ENCODE data around the gene NCEH1. TPM values are rescaled to one million over a fixed set of nuclear protein-coding genes. Genes with fewer than 3 reads are reported as not detected.
"Not testable (repeated sequence)": the region's sequence is repeated elsewhere in the genome, so short reads cannot be mapped to it uniquely, and the experiment has no call there.

Gene NCEH1
- 5.7 and 21.1 TPM in 2 replicates for total RNA-seq (ENCODE audit: low replicate concordance)

GRCh38 chr3:172710664-172711453, at the start of gene NCEH1:
Gene NCEH1, minus strand, starts transcription at chr3:172711067. Its CDS starts 83 bp downstream, at chr3:172710984.
- peak; percentile 78 for TF ChIP-seq CTCF (IDR thresholded peaks at IDR 0.05; ENCODE audit: insufficient read depth, low read length)

GRCh38 chr3:172760416-172760815, 49.5 kb upstream of the NCEH1 start:
- DNase-seq (ENCODE audit: low read depth); H3K4me3 ChIP-seq (ENCODE audit: low read depth, low read length): not testable (repeated sequence)

More at GRCh38 chr3:172710664-172711453, at the start of gene NCEH1:
- H3K4me3 ChIP-seq (ENCODE audit: low read depth, low read length) = peak within 1 kb of the TSS; percentile 98
- peak; percentile 98 for DNase-seq (ENCODE audit: low read depth)

GRCh38 chr3:172753125-172753524, 42.3 kb upstream of the NCEH1 start:
- no peak for TF ChIP-seq CTCF (IDR thresholded peaks at IDR 0.05; ENCODE audit: insufficient read depth, low read length)

GRCh38 chr3:172752651-172753050, 41.8 kb upstream of the NCEH1 start:
- H3K4me3 ChIP-seq (ENCODE audit: low read depth, low read length) = no peak overlapping the region
- no peak for DNase-seq (ENCODE audit: low read depth)
- no peak for TF ChIP-seq CTCF (IDR thresholded peaks at IDR 0.05; ENCODE audit: insufficient read depth, low read length)

More at GRCh38 chr3:172753125-172753524, 42.3 kb upstream of the NCEH1 start:
- H3K4me3 ChIP-seq (ENCODE audit: low read depth, low read length) = no peak overlapping the region
- DNase-seq (ENCODE audit: low read depth) = no peak

- DNase-seq (ENCODE audit: low read depth) = peak; percentile 39
- TF ChIP-seq CTCF (IDR thresholded peaks at IDR 0.05; ENCODE audit: insufficient read depth, low read length) = no peak
- peak overlapping the region; percentile 93 for H3K4me3 ChIP-seq (ENCODE audit: low read depth, low read length)
These were observed 40.4 kb upstream of the NCEH1 start for GRCh38 chr3:172751175-172751704.

GRCh38 chr3:172750368-172751174, 39.7 kb upstream of the NCEH1 start, which contains the start of gene ECT2:
Gene ECT2, plus strand, starts transcription at chr3:172750726. Its CDS starts 3,805 bp downstream, at chr3:172754531.
- DNase-seq (ENCODE audit: low read depth) = peak; percentile 100
- TF ChIP-seq CTCF (IDR thresholded peaks at IDR 0.05; ENCODE audit: insufficient read depth, low read length) = peak; percentile 83
- peak within 1 kb of the TSS; percentile 93 for H3K4me3 ChIP-seq (ENCODE audit: low read depth, low read length)

- DNase-seq (ENCODE audit: low read depth) = no peak
- no peak for TF ChIP-seq CTCF (IDR thresholded peaks at IDR 0.05; ENCODE audit: insufficient read depth, low read length)
- H3K4me3 ChIP-seq (ENCODE audit: low read depth, low read length) = peak overlapping the region; percentile 63
These were observed 39.2 kb upstream of the NCEH1 start for GRCh38 chr3:172750069-172750367.
